Neuronal stem cell (in vitro differentiated cells): ENCODE results near the gene RHBDL2.
"Not testable (repeated sequence)": the region's sequence is repeated elsewhere in the genome, so short reads cannot be mapped to it uniquely, and the experiment has no call there.

Source experiments
- DNase-seq: peaks from one replicate; pipeline ENCODE4 v3.0.0-alpha.2; 2013; ENCODE audit warnings: low spot score
- H2AFZ ChIP-seq: one replicate; pipeline ENCODE4 v1.6.1; 2013; ENCODE audit warnings: mild to moderate bottlenecking, low read length, inconsistent platforms
- H2AK5ac ChIP-seq: 2 replicates; pipeline ENCODE4 v1.6.1; 2013; ENCODE audit warnings: low read depth, mild to moderate bottlenecking, inconsistent platforms, low read length, moderate library complexity, mixed read lengths
- H2BK120ac ChIP-seq: 2 replicates; pipeline ENCODE4 v1.6.1; 2013; ENCODE audit warnings: low read depth, mild to moderate bottlenecking, inconsistent platforms, low read length, moderate library complexity, mixed read lengths
- H2BK12ac ChIP-seq: one replicate; pipeline ENCODE4 v1.6.1; 2013; ENCODE audit warnings: low read length, inconsistent platforms
- H2BK15ac ChIP-seq: 2 replicates; pipeline ENCODE4 v1.6.1; 2013; ENCODE audit warnings: mild to moderate bottlenecking, low read length, inconsistent platforms, mixed read lengths
- H2BK5ac ChIP-seq: one replicate; pipeline ENCODE4 v1.6.1; 2013; ENCODE audit warnings: inconsistent platforms, mild to moderate bottlenecking, low read length, moderate library complexity
- H3K14ac ChIP-seq: one replicate; pipeline ENCODE4 v1.6.1; 2013; ENCODE audit warnings: low read length, inconsistent platforms
- H3K18ac ChIP-seq: 2 replicates; pipeline ENCODE4 v1.6.1; 2013; ENCODE audit warnings: low read length, inconsistent platforms
- H3K23ac ChIP-seq: 2 replicates; pipeline ENCODE4 v1.6.1; 2013; ENCODE audit warnings: low read depth, mild to moderate bottlenecking, mixed read lengths, low read length, inconsistent platforms; ENCODE audit not compliant: poor library complexity
- H3K27ac ChIP-seq: replicated peaks from 3 replicates; pipeline ENCODE4 v1.5.1; 2013; ENCODE audit warnings: low read length, inconsistent platforms
- H3K27me3 ChIP-seq, 3 experiments: 2 replicates each; pipeline ENCODE4 v1.6.1; 2013; ENCODE audit warnings: low read length in 3 of 3, mild to moderate bottlenecking in 2 of 3, inconsistent platforms in 1 of 3, low read depth in 1 of 3, mixed read lengths in 1 of 3, moderate library complexity in 1 of 3; ENCODE audit not compliant: control insufficient read depth in 3 of 3, insufficient read depth in 3 of 3
- H3K36me3 ChIP-seq, 2 donors: replicated peaks in 1 of 2; 2 replicates each; pipeline ENCODE4 v1.6.1; 2013; ENCODE audit warnings: low read length in 2 of 2; ENCODE audit not compliant: control insufficient read depth in 2 of 2, insufficient read depth in 2 of 2
- H3K4ac ChIP-seq: 2 replicates; pipeline ENCODE4 v1.6.1; 2013; ENCODE audit warnings: inconsistent platforms, mild to moderate bottlenecking, low read length, moderate library complexity
- H3K4me1 ChIP-seq, 2 donors: 1 replicate in 1 of 2; 2 replicates in 1 of 2; pipeline ENCODE4 v1.6.1; 2013; ENCODE audit warnings: low read length in 2 of 2, low read depth in 1 of 2; ENCODE audit not compliant: control insufficient read depth in 2 of 2, insufficient read depth in 1 of 2
- H3K4me2 ChIP-seq: one replicate; pipeline ENCODE4 v1.6.1; 2013; ENCODE audit warnings: mild to moderate bottlenecking, low read length, inconsistent platforms; ENCODE audit not compliant: insufficient read depth, poor library complexity, severe bottlenecking
- H3K4me3 ChIP-seq, 2 donors: 2 replicates each; pipeline ENCODE4 v1.5.1; 2013; ENCODE audit warnings: low read length in 2 of 2, mild to moderate bottlenecking in 2 of 2, inconsistent platforms in 1 of 2, moderate library complexity in 1 of 2
- H3K79me1 ChIP-seq: one replicate; pipeline ENCODE4 v1.6.1; 2013; ENCODE audit warnings: low read depth, mild to moderate bottlenecking, inconsistent platforms, low read length, moderate library complexity
- H3K9ac ChIP-seq: one replicate; pipeline ENCODE4 v1.6.1; 2013; ENCODE audit warnings: mild to moderate bottlenecking, low read depth, low read length, inconsistent platforms; ENCODE audit not compliant: poor library complexity
- H3K9me3 ChIP-seq, 2 donors: replicated peaks in 1 of 2; 2 replicates each; pipeline versions ENCODE3 to v1.6.1; 2013; ENCODE audit warnings: low read length in 2 of 2, mild to moderate bottlenecking in 2 of 2, inconsistent platforms in 1 of 2, low read depth in 1 of 2, mixed read lengths in 1 of 2, moderate library complexity in 1 of 2; ENCODE audit not compliant: control insufficient read depth in 2 of 2, insufficient read depth in 1 of 2
- H4K8ac ChIP-seq: one replicate; pipeline ENCODE4 v1.6.1; 2013; ENCODE audit warnings: low read depth, mild to moderate bottlenecking, inconsistent platforms, low read length, moderate library complexity
- H4K91ac ChIP-seq: one replicate; pipeline ENCODE4 v1.6.1; 2013; ENCODE audit warnings: low read length, low read depth, mild to moderate bottlenecking, inconsistent platforms; ENCODE audit not compliant: poor library complexity
- WGBS, 2 donors: extraction: QIAGEN DNeasy Blood & Tissue Kit; methylation state at CpG; one replicate each; pipeline ENCODE4 v1.1.7; 2013; ENCODE audit warnings: missing lambda C conversion rate in 2 of 2, mixed read lengths in 1 of 2; ENCODE audit not compliant: insufficient read length in 2 of 2, insufficient replicate concordance in 1 of 2; ENCODE audit errors: extremely low coverage in 2 of 2; 5-methylcytosine and 5-hydroxymethylcytosine counted together

Gene RHBDL2

DNA sequence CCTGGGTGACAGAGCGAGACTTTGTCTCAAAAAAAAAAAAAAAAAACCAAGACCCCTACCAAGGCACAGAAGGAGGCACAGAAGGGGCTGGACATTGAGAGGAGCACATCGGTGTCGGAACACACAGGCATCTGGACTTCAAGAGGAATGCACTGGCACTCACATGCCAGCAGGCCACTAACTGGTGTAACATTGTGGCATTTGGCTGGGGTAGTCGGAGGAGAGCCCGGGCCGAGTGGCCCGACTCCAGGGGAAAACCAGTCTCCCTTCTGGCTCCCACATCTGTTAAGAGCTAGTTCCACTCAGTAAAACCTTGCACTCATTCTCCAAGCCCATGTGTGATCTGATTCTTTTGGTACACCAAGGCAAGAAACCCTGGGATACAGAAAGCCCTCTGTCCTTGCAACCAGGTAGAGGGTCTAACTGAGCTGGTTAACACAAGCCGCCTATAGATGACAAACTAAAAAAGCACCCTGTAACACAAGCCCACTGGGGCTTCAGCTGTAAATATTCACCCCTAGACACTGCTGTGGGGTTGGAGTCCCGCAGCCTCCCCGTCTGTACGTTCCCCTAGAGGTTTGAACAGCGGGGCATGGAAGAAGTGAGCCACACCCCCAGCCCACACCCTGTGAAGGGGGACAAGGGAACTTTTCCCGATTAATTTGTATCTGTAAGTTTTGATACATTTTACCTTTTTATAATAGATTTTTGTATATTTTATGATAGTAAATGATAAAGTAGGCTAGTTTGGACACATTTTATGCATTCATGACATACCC lies 32.2 kb upstream of the RHBDL2 start:
- Histone ChIP-seq H3K9ac (peak overlapping the region; percentile 50), H2BK120ac (no peak overlapping the region), H3K18ac (peak overlapping the region; percentile 48), H2BK15ac (no peak overlapping the region), H3K9me3 (peaks cover 0 to 4% of the 10 kb centered on the region in 2 donors), H3K4me3 (no peak overlapping the region), H3K27me3 (no peaks in the 10 kb centered on the region), H2BK5ac (peak overlapping the region; percentile 13), H3K36me3 (no peaks in the 10 kb centered on the region), H3K27ac (no peak overlapping the region), H3K14ac (no peak overlapping the region), H2BK12ac (no peak overlapping the region), H3K4me2 (no peak overlapping the region), H2AFZ (no peak overlapping the region), H3K4me1 (no peaks in the 10 kb centered on the region), H4K8ac (no peak overlapping the region), H4K91ac (no peak overlapping the region), H3K79me1 (no peaks in the 10 kb centered on the region), H3K4ac (no peak overlapping the region), H3K23ac (no peak overlapping the region), H2AK5ac (no peak overlapping the region)
- WGBS, 2 donors = no CpG with 5 or more reads among the region's 13 CpGs
- DNase-seq = no peak

DNA sequence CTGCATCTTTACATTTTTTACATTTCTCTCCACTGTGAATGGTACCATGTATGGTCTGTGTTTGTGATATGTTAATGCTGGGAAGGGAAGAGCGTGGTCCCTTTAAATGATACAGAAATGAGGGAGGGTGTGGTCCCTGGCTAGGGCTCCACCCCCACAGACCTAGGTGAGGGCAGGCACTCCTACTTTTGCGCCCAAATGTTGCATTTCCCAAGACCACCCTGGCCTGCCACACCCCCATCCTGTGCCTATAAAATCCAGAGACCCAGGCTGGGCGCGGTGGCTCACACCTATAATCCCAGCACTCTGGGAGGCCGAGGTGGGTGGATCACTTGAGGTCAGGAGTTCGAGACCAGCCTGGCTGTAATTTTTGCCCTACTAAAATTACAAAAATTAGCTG lies 31.5 kb upstream of the RHBDL2 start:
- H3K14ac ChIP-seq, H3K9ac ChIP-seq, H3K4me2 ChIP-seq, H3K79me1 ChIP-seq, H3K4me1 ChIP-seq, H3K27ac ChIP-seq, H2BK15ac ChIP-seq, H3K18ac ChIP-seq, H2AK5ac ChIP-seq, DNase-seq, H3K9me3 ChIP-seq, H2BK5ac ChIP-seq, H3K23ac ChIP-seq, H3K4ac ChIP-seq, H2BK12ac ChIP-seq, H2AFZ ChIP-seq, H3K4me3 ChIP-seq, H2BK120ac ChIP-seq, H4K8ac ChIP-seq, H4K91ac ChIP-seq, H3K27me3 ChIP-seq, H3K36me3 ChIP-seq: not testable (repeated sequence)
- WGBS, 2 donors = no CpG with 5 or more reads among the region's 6 CpGs

- H2AK5ac ChIP-seq = no peak overlapping the region
- DNase-seq = no peak
- no peak overlapping the region for H3K4me2 ChIP-seq
- no peak overlapping the region for H2BK5ac ChIP-seq
- peak overlapping the region; percentile 2 for H3K23ac ChIP-seq
- no peak overlapping the region for H3K18ac ChIP-seq
- no peak overlapping the region for H3K27ac ChIP-seq
- peak overlapping the region in 1 of 2 donors; percentile 43 for H3K4me3 ChIP-seq
- no peak overlapping the region for H2BK15ac ChIP-seq
- no peak overlapping the region for H3K9ac ChIP-seq
- no peak overlapping the region for H4K91ac ChIP-seq
- H2BK12ac ChIP-seq = no peak overlapping the region
- H2AFZ ChIP-seq = no peak overlapping the region
- no peak overlapping the region for H3K4ac ChIP-seq
- H3K14ac ChIP-seq = no peak overlapping the region
- no peaks in the 10 kb centered on the region for H3K9me3 ChIP-seq
- no peaks in the 10 kb centered on the region for H3K79me1 ChIP-seq
- no peaks in the 10 kb centered on the region for H3K36me3 ChIP-seq
- H4K8ac ChIP-seq = no peak overlapping the region
- no peaks in the 10 kb centered on the region for H3K4me1 ChIP-seq
- no CpG with 5 or more reads among the region's 3 CpGs for WGBS, 2 donors
- peaks cover 0 to 3% (median 0%) of the 10 kb centered on the region in 3 experiments for H3K27me3 ChIP-seq
- H2BK120ac ChIP-seq = no peak overlapping the region
Measured at GRCh38 chr1:38964140-38964548, 22.5 kb upstream of the RHBDL2 start.

- Histone ChIP-seq H3K27me3 (peaks cover 0 to 3% (median 0%) of the 10 kb centered on the region in 3 experiments), H3K9me3 (no peaks in the 10 kb centered on the region), H3K14ac (no peak overlapping the region), H3K23ac (no peak overlapping the region), H3K27ac (no peak overlapping the region), H4K91ac (no peak overlapping the region), H2BK12ac (no peak overlapping the region), H4K8ac (no peak overlapping the region), H3K4me1 (no peaks in the 10 kb centered on the region), H3K4me2 (no peak overlapping the region), H3K36me3 (no peaks in the 10 kb centered on the region), H3K4ac (no peak overlapping the region), H3K18ac (no peak overlapping the region), H3K4me3 (no peak overlapping the region), H3K9ac (no peak overlapping the region), H2AK5ac (no peak overlapping the region), H2BK120ac (no peak overlapping the region), H2BK5ac (no peak overlapping the region), H3K79me1 (no peaks in the 10 kb centered on the region), H2AFZ (no peak overlapping the region), H2BK15ac (no peak overlapping the region)
- no CpG with 5 or more reads among the region's 7 CpGs for WGBS, 2 donors
- DNase-seq = no peak
Measured at GRCh38 chr1:38962560-38962959, 20.9 kb upstream of the RHBDL2 start.
